Heart left ventricle (tissue), 16 donors: ENCODE data around the gene CCDC106. TPM values are rescaled to one million over a fixed set of nuclear protein-coding genes. Genes with fewer than 3 reads are reported as not detected.

Experiments used
- ATAC-seq, 4 donors: fragments of 200-7000 bp; cut with Tn5 transposase; one replicate each; pipeline ENCODE4 v1.9.1; 2020 to 2022; ENCODE audit warnings: moderate library complexity in 4 of 4, mild to moderate bottlenecking in 3 of 4, moderate number of reproducible peaks in 1 of 4
- DNase-seq, 5 donors: peaks; one replicate each; pipeline ENCODE4 v3.0.0-alpha.2; 2020
- H3K27ac ChIP-seq, 12 donors: fragments of 200-600 bp; sonication (generic) in 4 of 12; one replicate each; pipeline versions ENCODE4 v1.5.0 to v1.8.0; 2016 to 2022; ENCODE audit warnings: mild to moderate bottlenecking in 2 of 12
- H3K27me3 ChIP-seq, 9 donors: fragments of 200-600 bp; sonication (generic) in 2 of 9; one replicate each; pipeline versions ENCODE4 v1.5.1 to v1.8.0; 2016 to 2022; ENCODE audit warnings: mild to moderate bottlenecking in 3 of 9
- H3K36me3 ChIP-seq, 9 donors: fragments of 200-600 bp; sonication (generic) in 2 of 9; one replicate each; pipeline versions ENCODE4 v1.5.0 to v1.8.0; 2018 to 2022; ENCODE audit warnings: mild to moderate bottlenecking in 2 of 9
- H3K4me1 ChIP-seq, 12 donors: fragments of 200-600 bp; sonication (generic) in 4 of 12; one replicate each; pipeline versions ENCODE4 v1.5.0 to v1.8.0; 2016 to 2022; ENCODE audit warnings: mild to moderate bottlenecking in 3 of 12
- H3K4me3 ChIP-seq, 12 donors: fragments of 200-600 bp; sonication (generic) in 4 of 12; one replicate each; pipeline versions ENCODE4 v1.5.0 to v1.8.0; 2017 to 2022; ENCODE audit warnings: mild to moderate bottlenecking in 9 of 12, moderate library complexity in 4 of 12
- H3K9me3 ChIP-seq, 12 donors: fragments of 200-600 bp; sonication (generic) in 4 of 12; one replicate each; pipeline versions ENCODE4 v1.5.0 to v1.8.0; 2016 to 2022; ENCODE audit warnings: mild to moderate bottlenecking in 1 of 12
- CTCF ChIP-seq, 12 donors: fragments of 200-600 bp; sonication (generic) in 4 of 12; IDR thresholded peaks; one replicate each; pipeline versions ENCODE4 v1.5.0 to v1.8.0; 2018 to 2022; ENCODE audit warnings: antibody characterized with exemption in 12 of 12, mild to moderate bottlenecking in 5 of 12
- POLR2A ChIP-seq, 2 donors: fragments of 450-650 bp; IDR thresholded peaks; one replicate each; pipeline ENCODE4 v1.6.1; 2017; ENCODE audit warnings: antibody characterized with exemption in 2 of 2, mild to moderate bottlenecking in 2 of 2, moderate library complexity in 2 of 2
- WGBS, 4 donors: extraction: QIAGEN DNeasy Blood & Tissue Kit in 2 of 4; methylation state at CpG; one replicate each; pipeline versions ENCODE4 v1.1.5 to v1.1.7; 2013 to 2018; 5-methylcytosine and 5-hydroxymethylcytosine counted together
- intact Hi-C, 10 donors: fragments of 100-400 bp; cut with DNase I; formaldehyde crosslinking; loops; one replicate each; pipeline versions ENCODE4 v1.11.1 to v1.14.2; 2022
- polyA plus RNA-seq, 2 donors: library from polyadenylated mRNA; stranded (reverse); fragments of 200-250 nt; gene quantifications; one replicate each; pipeline ENCODE4 v1.2.3, GENCODE V29; 2013
- total RNA-seq, 9 donors: library from RNA; depleted of rRNA in 2 of 9; stranded (reverse); fragments of >200 nt in 2 of 9; fragmentation: NEBNext Ultra II Directional in 3 of 9; extraction: Animal tissue kit (Norgen Biotek cat#: 25700) in 3 of 9; gene quantifications; one replicate each; pipeline versions ENCODE4 v1.1.0 to v1.2.4, GENCODE V29; 2016 to 2023
- donor health status: ischemic (EF 13 %, LVEDD 7.1; RV severe dilation, severe dysfunction).
- donor health status: healthy with polysubstance abuse.
- donor health status: DM: no; HTN: yes; CAD: no.
- donor health status: DM: no; HTN: no; CAD: no.
- donor health status: ischemic (EF 25% LVEDD 6.9; RV normal size, moderate dysfunction).
- donor health status: ischemic (EF 25% LVEDD 5.7; RV mildly dilated, moderate dysfunction).
- donor health status: healthy.
- donor health status: DM: yes; HTN: yes; CAD: no.
- donor health status: ischemic (EF 35%, LVEDD 5.7; RV mildly dilated, moderate dysfunction).
- donor health status: nonischemic (EF 11% LVEDD 7.7; RV severe dilation, severe dysfunction).
- donor health status: DM: yes; HTN: yes; CAD: no.
- donor health status: PGD.
- donor health status: ischemic (EF 29% LVEDD 5.4; RV normal size, mild dysfunction).
- donor health status: nonischemic (EF 23%, LVEDD 6.1; RV moderate dilation, normal function).

Gene CCDC106
- total and polyA plus RNA-seq, 11 donors = 11.7 to 27.7 (median 16.5) TPM

- intact Hi-C loops = no loop called here
- Histone ChIP-seq H3K4me3 (peak overlapping the region; percentile 68 to 96 (median 86)), H3K27ac (peak overlapping the region; percentile 69 to 93 (median 85)), H3K36me3 (peaks cover 0 to 19% (median 13%) of the 10 kb centered on the region in 9 donors), H3K4me1 (peaks cover 4 to 47% (median 30%) of the 10 kb centered on the region in 12 donors), H3K9me3 (no peaks in the 10 kb centered on the region), H3K27me3 (no peaks in the 10 kb centered on the region)
- DNase-seq (no peak), ATAC-seq (no peak)
- WGBS, 4 donors = 20 to 27% (median 23%) methylated on average over 9 to 25 of the region's 25 CpGs
- TF ChIP-seq POLR2A (IDR thresholded peaks at IDR 0.05) = no peak
- TF ChIP-seq CTCF (IDR thresholded peaks at IDR 0.05) = no peak
Measured at GRCh38 chr19:55648585-55649267, 714 bp downstream of the CCDC106 start.

- WGBS, 4 donors = 73 to 93% (median 77%) methylated on average over 9 to 17 of the region's 17 CpGs
- no peak for TF ChIP-seq POLR2A (IDR thresholded peaks at IDR 0.05)
- TF ChIP-seq CTCF (IDR thresholded peaks at IDR 0.05) = no peak
- peaks cover 4 to 39% (median 23%) of the 10 kb centered on the region in 12 donors for H3K4me1 ChIP-seq
Measured at GRCh38 chr19:55649268-55650125, 1.5 kb downstream of the CCDC106 start.

GRCh38 chr19:55650126-55650557 lies 2.1 kb downstream of the CCDC106 start:
- 86 to 94% (median 93%) methylated on average over 4 of the region's 4 CpGs for WGBS, 4 donors
- DNase-seq = no peak
- Histone ChIP-seq H3K36me3 (peaks cover 0 to 12% (median 7%) of the 10 kb centered on the region in 9 donors), H3K27me3 (no peaks in the 10 kb centered on the region), H3K9me3 (no peaks in the 10 kb centered on the region), H3K4me3 (no peak overlapping the region), H3K4me1 (peaks cover 4 to 33% (median 22%) of the 10 kb centered on the region in 12 donors), H3K27ac (no peak overlapping the region)
- TF ChIP-seq CTCF (IDR thresholded peaks at IDR 0.05) (no peak), POLR2A (IDR thresholded peaks at IDR 0.05) (no peak)
- ATAC-seq = no peak
- intact Hi-C loops = no loop called here

More at GRCh38 chr19:55649268-55650125, 1.5 kb downstream of the CCDC106 start:
- no peaks in the 10 kb centered on the region for H3K9me3 ChIP-seq
- H3K36me3 ChIP-seq = peaks cover 0 to 18% (median 13%) of the 10 kb centered on the region in 9 donors
- peak overlapping the region in 9 of 12 donors; percentile 68 to 96 (median 86) for H3K4me3 ChIP-seq
- ATAC-seq = no peak
- H3K27me3 ChIP-seq = no peaks in the 10 kb centered on the region
- intact Hi-C loops = no loop called here
- no peak for DNase-seq
- peak overlapping the region in 9 of 12 donors; percentile 77 to 93 (median 89) for H3K27ac ChIP-seq
